Progenitor cell of endocrine pancreas (in vitro differentiated cells): Measurements from ENCODE around the gene MAGI1. TPM values are rescaled to one million over a fixed set of nuclear protein-coding genes. Genes with fewer than 3 reads are reported as not detected.

Experiments used
- DNase-seq: peaks from one replicate; pipeline ENCODE4 v3.0.0; 2021; ENCODE audit warnings: low spot score; ENCODE audit not compliant: unreplicated experiment
- H3K27ac Mint-ChIP-seq: 2 replicates; pipeline ENCODE4 v1.8.0; 2021; ENCODE audit warnings: mild to moderate bottlenecking, moderate library complexity, mixed read lengths
- H3K27me3 Mint-ChIP-seq: 2 replicates; pipeline ENCODE4 v1.8.0; 2021; ENCODE audit warnings: mixed read lengths
- H3K36me3 Mint-ChIP-seq: 2 replicates; pipeline ENCODE4 v1.8.0; 2022; ENCODE audit warnings: mixed read lengths; ENCODE audit not compliant: insufficient read depth
- H3K4me1 Mint-ChIP-seq: 2 replicates; pipeline ENCODE4 v1.8.0; 2021; ENCODE audit warnings: low read depth, mixed read lengths
- H3K4me3 Mint-ChIP-seq: 2 replicates; pipeline ENCODE4 v1.8.0; 2021; ENCODE audit warnings: low read depth, mild to moderate bottlenecking, moderate library complexity, mixed read lengths
- H3K9me3 Mint-ChIP-seq: 2 replicates; pipeline ENCODE4 v1.8.0; 2021; ENCODE audit warnings: low read depth, mixed read lengths
- CTCF ChIP-seq: fragments of 200-600 bp; sonication (generic); IDR thresholded peaks from one replicate; pipeline ENCODE4 v1.5.0; 2021; ENCODE audit warnings: antibody characterized with exemption, mild to moderate bottlenecking; ENCODE audit not compliant: unreplicated experiment
- total RNA-seq: library from RNA; stranded (reverse); gene quantifications from 2 replicates; pipeline ENCODE4 v1.2.1, GENCODE V29; 2021

Gene MAGI1
- total RNA-seq, 1 donor from 2014 or later: 142 TPM

GRCh38 chr3:65398953-65399352 lies 639.8 kb downstream of the MAGI1 start:
- no peak overlapping the region for H3K4me3 Mint-ChIP-seq
- no peak overlapping the region for H3K27ac Mint-ChIP-seq
- H3K4me1 Mint-ChIP-seq: peaks cover 16% of the 10 kb centered on the region
- H3K36me3 Mint-ChIP-seq: peaks cover 7% of the 10 kb centered on the region
- H3K9me3 Mint-ChIP-seq: no peaks in the 10 kb centered on the region
- no peak for DNase-seq
- H3K27me3 Mint-ChIP-seq: no peaks in the 10 kb centered on the region
- TF ChIP-seq CTCF: no peak

GRCh38 chr3:65396078-65396477 lies 642.6 kb downstream of the MAGI1 start:
- peaks cover 12% of the 10 kb centered on the region for H3K36me3 Mint-ChIP-seq
- H3K4me3 Mint-ChIP-seq: no peak overlapping the region
- H3K27me3 Mint-ChIP-seq: no peaks in the 10 kb centered on the region
- H3K4me1 Mint-ChIP-seq: peaks cover 7% of the 10 kb centered on the region
- no peak for TF ChIP-seq CTCF
- H3K27ac Mint-ChIP-seq: no peak overlapping the region
- DNase-seq: no peak
- no peaks in the 10 kb centered on the region for H3K9me3 Mint-ChIP-seq

- TF ChIP-seq CTCF: no peak
- Mint-ChIP-seq H3K4me1 (no peaks in the 10 kb centered on the region), H3K9me3 (no peaks in the 10 kb centered on the region), H3K36me3 (peaks cover 31% of the 10 kb centered on the region), H3K27ac (no peak overlapping the region), H3K4me3 (no peak overlapping the region), H3K27me3 (no peaks in the 10 kb centered on the region)
- DNase-seq: no peak
These were observed 647.6 kb downstream of the MAGI1 start for GRCh38 chr3:65391068-65391467.

- Mint-ChIP-seq H3K4me1 (no peaks in the 10 kb centered on the region), H3K27me3 (no peaks in the 10 kb centered on the region), H3K9me3 (no peaks in the 10 kb centered on the region), H3K36me3 (peaks cover 39% of the 10 kb centered on the region), H3K4me3 (no peak overlapping the region), H3K27ac (no peak overlapping the region)
- no peak for TF ChIP-seq CTCF
- DNase-seq: no peak
These were observed 652.9 kb downstream of the MAGI1 start for GRCh38 chr3:65385805-65386204.

- Mint-ChIP-seq H3K9me3 (no peaks in the 10 kb centered on the region), H3K4me1 (no peaks in the 10 kb centered on the region), H3K27me3 (no peaks in the 10 kb centered on the region), H3K27ac (no peak overlapping the region), H3K4me3 (no peak overlapping the region), H3K36me3 (peaks cover 44% of the 10 kb centered on the region)
- no peak for DNase-seq
- TF ChIP-seq CTCF: no peak
These were observed 657.2 kb downstream of the MAGI1 start for GRCh38 chr3:65381496-65382010.
